Measurements from ENCODE around the gene IMMP2L.

Gene IMMP2L

GRCh38 chr7:111103136-111103535 is 459.2 kb downstream of the IMMP2L start:
- DNase-seq (ENCODE audit: low spot score) = no peak

GRCh38 chr7:111101856-111102646 is 460.2 kb downstream of the IMMP2L start:
- no peak for DNase-seq (ENCODE audit: low spot score)

- DNase-seq (ENCODE audit: low spot score) = no peak
Measured at GRCh38 chr7:111098926-111099250, 463.4 kb downstream of the IMMP2L start.

- peak; percentile 67 for DNase-seq (ENCODE audit: low spot score)
Measured at GRCh38 chr7:111098011-111098925, 464.0 kb downstream of the IMMP2L start.

GRCh38 chr7:111096997-111097396 is 465.3 kb downstream of the IMMP2L start:
- DNase-seq (ENCODE audit: low spot score) = no peak

GRCh38 chr7:111094419-111094818 is 467.9 kb downstream of the IMMP2L start:
- DNase-seq (ENCODE audit: low spot score) = no peak

GRCh38 chr7:111093496-111093895 is 468.8 kb downstream of the IMMP2L start:
- no peak for DNase-seq (ENCODE audit: low spot score)

- DNase-seq (ENCODE audit: low spot score) = no peak
Measured at GRCh38 chr7:111092406-111093236, 469.7 kb downstream of the IMMP2L start.

GRCh38 chr7:111091593-111092358 is 470.5 kb downstream of the IMMP2L start:
- DNase-seq (ENCODE audit: low spot score) = no peak

GRCh38 chr7:111090846-111091245 is 471.4 kb downstream of the IMMP2L start, which contains the start of gene LRRN3:
Gene LRRN3 (plus strand): TSS chr7:111091127. CDS start chr7:111122773, 31,646 bp downstream.
- DNase-seq (ENCODE audit: low spot score) = peak; percentile 75

- peak; percentile 67 for DNase-seq (ENCODE audit: low spot score)
Measured at GRCh38 chr7:111089822-111090426, 472.4 kb downstream of the IMMP2L start.

GRCh38 chr7:111088328-111088727 is 474.0 kb downstream of the IMMP2L start:
- DNase-seq (ENCODE audit: low spot score) = no peak

GRCh38 chr7:111086532-111086931 is 475.8 kb downstream of the IMMP2L start:
- peak; percentile 76 for DNase-seq (ENCODE audit: low spot score)

- no peak for DNase-seq (ENCODE audit: low spot score)
Measured at GRCh38 chr7:111085356-111085755, 476.9 kb downstream of the IMMP2L start.

- peak; percentile 95 for DNase-seq (ENCODE audit: low spot score)
Measured at GRCh38 chr7:111083413-111083812, 478.9 kb downstream of the IMMP2L start.

GRCh38 chr7:111082351-111082750 is 479.9 kb downstream of the IMMP2L start:
- no peak for DNase-seq (ENCODE audit: low spot score)

GRCh38 chr7:111081546-111082267 is 480.6 kb downstream of the IMMP2L start:
- peak; percentile 65 for DNase-seq (ENCODE audit: low spot score)

GRCh38 chr7:111080495-111081105 is 481.7 kb downstream of the IMMP2L start:
- no peak for DNase-seq (ENCODE audit: low spot score)

GRCh38 chr7:111077001-111077400 is 485.3 kb downstream of the IMMP2L start:
- no peak for DNase-seq (ENCODE audit: low spot score)

- peak; percentile 69 for DNase-seq (ENCODE audit: low spot score)
Measured at GRCh38 chr7:111076205-111076604, 486.1 kb downstream of the IMMP2L start.

All from activated CD4-positive, alpha-beta T cell treated with anti-CD3 and anti-CD28 coated beads, Interleukin-2, Interleukin-4, amounts not matched to agents 100 ng/mL and 50 ng/mL, durations not matched to agents 16 hours and 8 hours (primary cell).